ENCODE data around the gene REN. TPM values are rescaled to one million over a fixed set of nuclear protein-coding genes. Genes with fewer than 3 reads are reported as not detected.
A peak's percentile ranks its signal among the peaks of the same experiment; 100 is the strongest.

REN gene
- total and polyA plus RNA-seq, 2 of the 13 experiments (the other 11 are each of a cell fraction or from before 2014, with no cell fraction given), result not detected

- TF ChIP-seq MXD1 (CRISPR knock-in tag; IDR thresholded peaks at IDR 0.05), result no peak
- peak; percentile 70 for TF ChIP-seq RARA (CRISPR knock-in tag; IDR thresholded peaks at IDR 0.05)
- TF ChIP-seq LBX2 (CRISPR knock-in tag; IDR thresholded peaks at IDR 0.05; ENCODE audit: borderline replicate concordance), result no peak
- peak; percentile 87 for TF ChIP-seq NR2C2 (CRISPR knock-in tag; IDR thresholded peaks at IDR 0.05; ENCODE audit: borderline replicate concordance)
- TF ChIP-seq GABPA (IDR thresholded peaks at IDR 0.05; ENCODE audit: low read depth, low read length), result no peak
- TF ChIP-seq GABPA (CRISPR knock-in tag; IDR thresholded peaks at IDR 0.05; ENCODE audit: low read depth), result 0 out of 2 replicates have a peak, but pooled peaks have one; percentile 18
- no peak for TF ChIP-seq ELK4 (CRISPR knock-in tag; IDR thresholded peaks at IDR 0.05; ENCODE audit: borderline replicate concordance)
- TF ChIP-seq JUNB (CRISPR knock-in tag; IDR thresholded peaks at IDR 0.05; ENCODE audit: borderline replicate concordance), result no peak
- TF ChIP-seq POLR2A (IDR thresholded peaks at IDR 0.05; ENCODE audit: insufficient read depth in 1 of 2, low read depth in 2 of 2, low read length in 2 of 2), result no peak
- peak; percentile 91 for TF ChIP-seq PATZ1 (CRISPR knock-in tag; IDR thresholded peaks at IDR 0.05)
- TF ChIP-seq ZNF292 (CRISPR knock-in tag; IDR thresholded peaks at IDR 0.05; ENCODE audit: borderline replicate concordance, low read depth), result peak; percentile 77; the same call in 1 of the 2 replicates
- TF ChIP-seq ZNF816 (CRISPR knock-in tag; IDR thresholded peaks at IDR 0.05; ENCODE audit: borderline replicate concordance), result no peak
- no peak for TF ChIP-seq TOPORS (CRISPR knock-in tag; IDR thresholded peaks at IDR 0.05)
- no peak for TF ChIP-seq ZNF570 (CRISPR knock-in tag; IDR thresholded peaks at IDR 0.05; ENCODE audit: borderline replicate concordance)
- TF ChIP-seq RFX1 (IDR thresholded peaks at IDR 0.05), result no peak
- TF ChIP-seq TCF7L2 (IDR thresholded peaks at IDR 0.05; ENCODE audit: low read depth, low read length), result no peak
- TF ChIP-seq ZNF776 (CRISPR knock-in tag; IDR thresholded peaks at IDR 0.05), result no peak
- no peak for TF ChIP-seq ZNF597 (CRISPR knock-in tag; IDR thresholded peaks at IDR 0.05)
- TF ChIP-seq ZNF331 (CRISPR knock-in tag; IDR thresholded peaks at IDR 0.05), result peak; percentile 90
- peak; percentile 100 for TF ChIP-seq ESRRA (CRISPR knock-in tag; IDR thresholded peaks at IDR 0.05; ENCODE audit: low read depth)
- TF ChIP-seq DDIT3 (CRISPR knock-in tag; IDR thresholded peaks at IDR 0.05), result no peak
- TF ChIP-seq ZNF747 (CRISPR knock-in tag; IDR thresholded peaks at IDR 0.05; ENCODE audit: borderline replicate concordance), result no peak
- no peak for TF ChIP-seq ZFP1 (CRISPR knock-in tag; IDR thresholded peaks at IDR 0.05)
- TF ChIP-seq KDM2A (CRISPR knock-in tag; IDR thresholded peaks at IDR 0.05; ENCODE audit: borderline replicate concordance, low read depth), result no peak
- no peak for TF ChIP-seq KDM5B (CRISPR knock-in tag; IDR thresholded peaks at IDR 0.05; ENCODE audit: borderline replicate concordance)
Measured at GRCh38 chr1:204145033-204145504, 21.1 kb downstream of the REN start (continued).

Data from HepG2 (cell line).